ENCODE measurements around the gene TMEM150C. TPM values are rescaled to one million over a fixed set of nuclear protein-coding genes. Genes with fewer than 3 reads are reported as not detected.

The TMEM150C gene
- total RNA-seq, 1 donor from 2014 or later, result 5.4 TPM

- Histone ChIP-seq H3K27ac (no peak overlapping the region), H3K36me3 (no peaks in the 10 kb centered on the region), H3K9me3 (no peaks in the 10 kb centered on the region), H3K4me1 (no peaks in the 10 kb centered on the region), H3K4me3 (no peak overlapping the region), H3K27me3 (no peaks in the 10 kb centered on the region)
- no peak for DNase-seq (ENCODE audit: low spot score in 2 of 2)
- intact Hi-C loops (cut with DNase I), result no loop called here
- no peak for TF ChIP-seq CTCF (IDR thresholded peaks at IDR 0.05)
Measured at GRCh38 chr4:82591592-82591991, 29.8 kb upstream of the TMEM150C start.

- H3K4me3 ChIP-seq, result no peak overlapping the region
- no peak for DNase-seq (ENCODE audit: low spot score in 2 of 2)
- H3K27me3 ChIP-seq, result no peaks in the 10 kb centered on the region
- H3K36me3 ChIP-seq, result no peaks in the 10 kb centered on the region
- H3K4me1 ChIP-seq, result no peaks in the 10 kb centered on the region
- intact Hi-C loops (cut with DNase I), result no loop called here
- H3K27ac ChIP-seq, result no peak overlapping the region
- no peaks in the 10 kb centered on the region for H3K9me3 ChIP-seq
- TF ChIP-seq CTCF (IDR thresholded peaks at IDR 0.05), result no peak
Measured at GRCh38 chr4:82589756-82590155, 28.0 kb upstream of the TMEM150C start.

GRCh38 chr4:82588771-82589270 is 27.0 kb upstream of the TMEM150C start:
- Histone ChIP-seq H3K36me3 (no peaks in the 10 kb centered on the region), H3K4me1 (no peaks in the 10 kb centered on the region), H3K9me3 (no peaks in the 10 kb centered on the region), H3K27ac (no peak overlapping the region), H3K27me3 (no peaks in the 10 kb centered on the region), H3K4me3 (no peak overlapping the region)
- intact Hi-C loops (cut with DNase I), result no loop called here
- DNase-seq (ENCODE audit: low spot score in 2 of 2), result no peak
- TF ChIP-seq CTCF (IDR thresholded peaks at IDR 0.05), result no peak

- H3K36me3 ChIP-seq, result no peaks in the 10 kb centered on the region
- TF ChIP-seq CTCF (IDR thresholded peaks at IDR 0.05), result no peak
- H3K27me3 ChIP-seq, result no peaks in the 10 kb centered on the region
- intact Hi-C loops (cut with DNase I), result no loop called here
- DNase-seq (ENCODE audit: low spot score in 2 of 2), result no peak
- H3K4me3 ChIP-seq, result no peak overlapping the region
- H3K27ac ChIP-seq, result no peak overlapping the region
- no peaks in the 10 kb centered on the region for H3K9me3 ChIP-seq
- H3K4me1 ChIP-seq, result no peaks in the 10 kb centered on the region
Measured at GRCh38 chr4:82587826-82588540, 26.2 kb upstream of the TMEM150C start.

- no peaks in the 10 kb centered on the region for H3K27me3 ChIP-seq
- no peak overlapping the region for H3K27ac ChIP-seq
- no peak overlapping the region for H3K4me3 ChIP-seq
- TF ChIP-seq CTCF (IDR thresholded peaks at IDR 0.05), result no peak
- intact Hi-C loops (cut with DNase I), result no loop called here
- H3K4me1 ChIP-seq, result no peaks in the 10 kb centered on the region
- H3K9me3 ChIP-seq, result no peaks in the 10 kb centered on the region
- no peak for DNase-seq (ENCODE audit: low spot score in 2 of 2)
- no peaks in the 10 kb centered on the region for H3K36me3 ChIP-seq
Measured at GRCh38 chr4:82585690-82586435, 24.1 kb upstream of the TMEM150C start.
